AG04450 (cell line): Measurements from ENCODE around the gene SEZ6. TPM values are rescaled to one million over a fixed set of nuclear protein-coding genes. Genes with fewer than 3 reads are reported as not detected.
A peak's percentile ranks its signal among the peaks of the same experiment; 100 is the strongest.

Source experiments
- CTCF ChIA-PET: fragments of 300-600, 350-600 bp; formaldehyde crosslinking; extraction: SDS; loops from one replicate; lab custom pipeline; 2022; ENCODE audit warnings: antibody characterized with exemption, inconsistent platforms; lab: Charles Lee
- POLR2A ChIA-PET: fragments of 350-600 bp; formaldehyde crosslinking; extraction: SDS; loops from one replicate; lab custom pipeline; 2021; ENCODE audit warnings: antibody characterized with exemption, inconsistent platforms; lab: Yijun Ruan, JAX
- DNase-seq: peaks from one replicate; pipeline ENCODE4 v3.0.0-alpha.2; 2011; ENCODE audit warnings: low read depth, low spot score
- H3K27ac ChIP-seq: one replicate; pipeline ENCODE4 v1.5.1; 2012; ENCODE audit warnings: low read depth, low read length, control low read depth
- H3K27me3 ChIP-seq: one replicate; pipeline ENCODE4 v1.6.0; 2012; ENCODE audit warnings: low read length; ENCODE audit not compliant: control insufficient read depth, insufficient read depth
- H3K4me3 ChIP-seq: 2 replicates; pipeline ENCODE4 v1.5.1; 2011; ENCODE audit warnings: mild to moderate bottlenecking, low read depth, low read length, control low read depth
- H3K9me3 ChIP-seq: 2 replicates; pipeline ENCODE4 v1.5.1; 2012; ENCODE audit warnings: low read length; ENCODE audit not compliant: control insufficient read depth, insufficient read depth
- CTCF ChIP-seq: IDR thresholded peaks from 2 replicates; pipeline ENCODE4 v1.5.1; 2011; ENCODE audit warnings: low read depth, low read length, control low read depth, inconsistent platforms
- polyA plus RNA-seq: library from polyadenylated mRNA; depleted of rRNA; stranded (reverse); fragments of >200 nt; gene quantifications from 2 replicates; pipeline ENCODE4 v1.2.3, GENCODE V29; 2011

Gene SEZ6
- polyA plus RNA-seq, 1 experiment = not detected

DNA sequence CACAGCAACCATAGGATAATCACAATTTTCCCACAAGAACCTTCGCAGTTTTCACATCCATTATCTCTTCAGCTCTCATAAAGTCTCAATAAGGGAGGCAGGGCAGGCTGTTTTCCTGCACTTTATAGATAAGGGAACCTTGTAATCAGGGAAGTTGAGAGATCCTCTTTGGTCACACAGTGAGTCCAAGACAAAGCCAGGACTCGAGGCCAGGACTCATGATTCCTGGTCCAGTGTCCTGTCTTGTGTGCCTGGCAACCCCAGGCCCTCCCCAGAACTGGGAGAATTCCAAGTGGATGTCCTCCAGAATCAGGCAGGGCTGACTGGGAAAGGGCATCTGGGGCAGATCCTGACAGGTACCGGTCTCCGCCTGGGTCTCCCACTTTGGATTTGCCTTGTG is 31.4 kb downstream of the SEZ6 start:
- Histone ChIP-seq H3K4me3 (no peak overlapping the region), H3K27me3 (peaks cover 72% of the 10 kb centered on the region), H3K9me3 (no peaks in the 10 kb centered on the region; the same call in 1 of the 2 replicates), H3K27ac (no peak overlapping the region)
- ChIA-PET CTCF (interaction anchor here (0.6 to 2.8 kb wide), 3 partner anchors 10 to 327 kb away, joined by 3 to 16 read pairs (median 10); no protein-coding TSS in a partner anchor), POLR2A (interaction anchor here (0.9 kb wide), 1 partner anchor 11 kb away, joined by 3 read pairs; no protein-coding TSS in a partner anchor)
- DNase-seq = no peak
- no peak for TF ChIP-seq CTCF

DNA sequence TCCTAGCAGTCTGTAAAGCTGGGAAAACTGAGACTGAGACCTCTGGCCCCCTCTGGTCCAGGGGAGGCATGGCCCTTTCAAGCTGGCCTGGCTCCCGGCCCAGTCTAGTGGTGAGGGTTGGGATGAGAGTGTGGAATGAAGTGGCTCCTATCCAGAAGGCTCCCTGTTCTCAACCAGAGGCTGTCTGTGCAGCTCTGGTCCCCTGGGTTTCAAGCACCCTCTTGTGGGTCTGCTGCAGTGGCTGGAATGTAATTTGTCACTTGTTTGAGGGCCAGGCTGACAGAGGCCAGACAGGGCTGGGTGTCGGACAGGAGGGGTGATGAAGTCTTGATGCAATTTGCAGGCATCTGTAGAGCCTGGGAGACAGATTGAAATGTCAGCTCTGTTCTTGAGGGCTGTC is 32.4 kb downstream of the SEZ6 start:
- Histone ChIP-seq H3K9me3 (no peaks in the 10 kb centered on the region; the same call in 1 of the 2 replicates), H3K27me3 (peaks cover 73% of the 10 kb centered on the region), H3K4me3 (no peak overlapping the region), H3K27ac (no peak overlapping the region)
- peak; percentile 30; the same call in 1 of the 2 replicates for TF ChIP-seq CTCF
- POLR2A ChIA-PET = interaction anchor here (0.8 to 0.9 kb wide), 2 partner anchors 10 to 11 kb away, joined by 3 read pairs; no protein-coding TSS in a partner anchor
- CTCF ChIA-PET = interaction anchor here (0.9 to 2.8 kb wide), 5 partner anchors 9 to 143 kb away, joined by 4 to 16 read pairs (median 8); no protein-coding TSS in a partner anchor
- no peak for DNase-seq

DNA sequence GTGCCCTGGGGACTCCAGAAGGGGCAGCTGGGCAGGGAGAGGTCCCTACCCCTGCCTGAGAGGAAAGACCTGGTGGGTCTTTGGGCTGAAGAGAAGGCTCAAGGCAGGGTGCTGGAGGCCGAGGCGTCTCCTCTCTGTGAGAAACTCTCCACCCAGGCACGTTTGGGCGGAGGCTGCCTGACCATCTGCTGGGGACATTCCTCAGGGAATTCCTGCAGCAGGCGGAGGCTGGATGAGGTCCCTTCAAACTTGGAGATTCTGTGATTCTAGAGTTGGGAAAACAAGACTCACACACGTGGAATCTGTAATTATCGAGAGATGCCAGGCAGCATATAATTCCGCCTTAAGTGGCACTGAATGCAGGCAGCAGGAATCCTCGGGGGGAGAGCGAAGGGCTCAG is 33.4 kb downstream of the SEZ6 start:
- no peak overlapping the region for H3K4me3 ChIP-seq
- H3K27ac ChIP-seq = no peak overlapping the region
- no peaks in the 10 kb centered on the region; the same call in 1 of the 2 replicates for H3K9me3 ChIP-seq
- ChIA-PET POLR2A (no interaction called here), CTCF (interaction anchor here (1.1 to 1.9 kb wide), 4 partner anchors 19 to 144 kb away, joined by 4 to 10 read pairs (median 7); no protein-coding TSS in a partner anchor)
- DNase-seq = no peak
- TF ChIP-seq CTCF = no peak
- peaks cover 70% of the 10 kb centered on the region for H3K27me3 ChIP-seq

- DNase-seq = no peak
- Histone ChIP-seq H3K4me3 (no peak overlapping the region), H3K27ac (no peak overlapping the region), H3K9me3 (no peaks in the 10 kb centered on the region), H3K27me3 (peaks cover 56% of the 10 kb centered on the region)
- CTCF ChIA-PET = interaction anchor here (4.2 kb wide), 1 partner anchor 146 kb away, joined by 31 read pairs; no protein-coding TSS in a partner anchor
- POLR2A ChIA-PET = no interaction called here
- TF ChIP-seq CTCF = no peak
Measured at GRCh38 chr17:28970879-28971278, 35.0 kb downstream of the SEZ6 start.

- POLR2A ChIA-PET = no interaction called here
- Histone ChIP-seq H3K27ac (no peak overlapping the region), H3K4me3 (no peak overlapping the region), H3K9me3 (no peaks in the 10 kb centered on the region), H3K27me3 (peaks cover 50% of the 10 kb centered on the region)
- CTCF ChIA-PET = interaction anchor here (2.5 to 4.2 kb wide), 2 partner anchors 142 to 147 kb away, joined by 27 to 31 read pairs; no protein-coding TSS in a partner anchor
- no peak for DNase-seq
- no peak for TF ChIP-seq CTCF
Measured at GRCh38 chr17:28969706-28970393, 36.0 kb downstream of the SEZ6 start.
